Effector CD8-positive, alpha-beta T cell (primary cell): ENCODE results near the gene ADAMTS20.
"Not testable (repeated sequence)": the region's sequence is repeated elsewhere in the genome, so short reads cannot be mapped to it uniquely, and the experiment has no call there.

Source experiments
- DNase-seq: peaks from one replicate; lab custom pipeline; 2025; lab: John Stamatoyannopoulos, UW
- total RNA-seq, 4 experiments: gene quantifications; one replicate each; lab custom pipeline; 2026; lab: John Stamatoyannopoulos, UW

ADAMTS20 gene
- 0 to 0.36 (median 0.15) reads per million in 4 experiments for total RNA-seq

DNA sequence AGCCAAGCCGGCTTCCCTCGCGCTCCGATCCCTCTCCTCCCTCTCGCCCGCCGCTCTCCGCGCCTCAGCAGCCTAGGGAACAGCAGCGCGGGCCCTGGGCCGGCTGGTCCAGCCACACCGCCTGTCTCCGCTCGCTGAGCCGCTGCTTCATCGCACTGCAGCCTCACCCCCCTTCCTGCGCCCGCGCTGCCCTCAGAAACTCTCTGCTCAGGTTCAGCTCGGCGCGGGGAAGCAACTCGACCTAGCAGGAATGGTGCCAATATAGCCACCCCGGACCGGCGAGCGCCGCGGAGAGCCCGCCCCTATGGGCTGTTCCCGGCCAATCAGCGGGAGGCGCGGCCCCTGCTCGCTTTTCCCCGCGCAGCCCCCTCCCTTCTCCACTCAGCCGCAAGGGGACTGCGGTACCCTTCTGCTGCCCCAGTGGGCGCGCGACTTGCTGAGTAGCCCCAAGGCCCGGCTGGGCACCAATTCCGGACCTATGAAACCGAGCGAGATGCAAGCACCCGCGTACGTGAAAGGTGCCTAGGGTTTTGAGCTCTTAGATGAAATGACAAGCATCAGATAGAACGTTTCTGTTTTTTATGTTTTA, at the start of gene ADAMTS20:
Gene ADAMTS20, minus strand, starts transcription at position 233 of the 589 bp plus-strand sequence. CDS start 282 bp downstream, outside the sequence.
- no peak for DNase-seq

GRCh38 chr12:43599708-43600107, 47.7 kb upstream of the ADAMTS20 start:
- no peak for DNase-seq

DNA sequence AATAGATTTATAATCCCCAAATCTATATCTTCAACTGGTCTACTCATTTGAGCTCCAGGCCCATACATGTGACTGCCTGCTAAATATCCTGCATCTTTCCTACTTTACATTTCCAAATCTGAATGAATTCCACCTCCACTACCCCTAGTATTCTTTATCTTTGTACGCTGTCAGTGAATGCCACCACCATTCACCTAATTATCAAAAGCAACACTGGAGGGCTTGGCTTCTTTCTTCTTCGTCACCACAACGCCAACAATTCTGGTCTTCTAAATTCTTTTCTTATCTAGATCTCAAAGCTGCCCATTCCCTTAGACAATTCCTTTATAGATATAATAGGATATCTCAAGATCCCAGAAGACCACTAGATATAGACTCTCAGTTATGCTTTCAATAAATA, 47.1 kb upstream of the ADAMTS20 start:
- no peak for DNase-seq

DNA sequence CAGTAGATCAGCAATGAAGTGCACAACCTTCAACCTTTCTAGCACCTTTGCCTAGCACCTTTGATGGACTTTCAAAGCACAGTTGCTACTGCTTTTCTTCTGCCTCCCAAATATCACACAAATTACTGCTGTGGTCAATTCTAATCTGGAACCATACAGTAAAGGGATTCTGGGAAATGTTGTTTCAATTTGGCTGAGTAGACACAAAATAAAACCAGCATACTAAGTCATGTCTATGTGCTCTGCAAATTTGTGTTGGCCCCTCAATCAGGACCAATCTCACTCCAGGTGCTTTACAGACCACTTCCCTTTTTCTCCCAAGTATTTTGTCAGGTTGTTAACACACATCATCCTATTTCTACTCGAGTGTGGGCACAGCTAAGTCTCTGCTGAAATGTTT, 38.3 kb upstream of the ADAMTS20 start:
- DNase-seq: no peak

DNA sequence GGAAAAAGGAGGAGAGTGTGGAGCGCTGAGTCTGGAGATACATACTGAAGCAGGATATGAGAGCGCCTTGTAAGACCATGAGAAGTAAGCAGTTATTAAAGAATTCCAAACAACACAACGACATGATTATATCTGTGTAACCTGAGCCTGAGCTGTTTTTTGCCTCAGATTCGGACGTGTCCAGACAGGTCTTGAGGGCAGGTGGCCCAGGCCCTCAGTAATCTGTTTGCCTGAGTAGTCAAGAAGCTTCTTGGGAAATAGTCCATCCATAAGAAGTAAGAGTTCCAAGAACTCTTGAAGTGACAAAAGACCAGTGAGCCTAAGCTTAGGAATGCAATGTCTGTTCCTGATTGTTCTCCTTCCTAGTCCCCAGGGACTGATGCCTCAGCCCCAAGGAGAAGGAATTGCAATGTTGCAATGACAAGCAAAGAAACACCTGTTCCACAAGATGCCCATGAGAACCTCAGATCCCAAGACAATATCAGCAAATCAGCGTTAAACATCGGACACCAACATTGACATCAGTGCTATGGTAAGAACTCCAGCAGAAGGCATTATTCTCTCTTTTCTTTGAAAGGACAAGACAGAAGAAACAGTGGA, 34.7 kb upstream of the ADAMTS20 start:
- DNase-seq: no peak

- no peak for DNase-seq
Measured at GRCh38 chr12:43585676-43586075, 33.7 kb upstream of the ADAMTS20 start.

GRCh38 chr12:43580601-43581000, 28.6 kb upstream of the ADAMTS20 start:
- DNase-seq: no peak

- DNase-seq: no peak
Measured at GRCh38 chr12:43579206-43579605, 27.2 kb upstream of the ADAMTS20 start.

DNA sequence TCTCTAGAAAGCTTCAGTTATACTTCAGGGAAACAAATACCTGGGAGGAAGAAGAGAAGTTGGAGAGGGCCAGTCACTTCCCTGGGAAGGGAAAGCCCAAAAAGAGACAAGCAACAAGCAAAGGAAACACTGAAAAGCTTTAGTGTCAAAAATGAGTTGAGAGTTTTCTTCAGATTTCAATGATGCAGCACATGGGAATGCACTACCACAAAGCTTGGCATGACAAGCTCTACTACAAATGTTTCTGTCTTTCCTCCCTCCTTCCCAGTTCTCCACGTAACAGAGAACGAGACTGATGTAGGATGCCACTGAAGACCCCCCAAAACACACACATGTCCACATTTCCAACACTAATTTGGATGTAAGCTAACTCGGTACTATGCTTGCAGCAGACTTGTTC, 26.8 kb upstream of the ADAMTS20 start:
- no peak for DNase-seq

- no peak for DNase-seq
Measured at GRCh38 chr12:43577381-43577780, 25.4 kb upstream of the ADAMTS20 start.

- no peak for DNase-seq
Measured at GRCh38 chr12:43576162-43576561, 24.2 kb upstream of the ADAMTS20 start.

DNA sequence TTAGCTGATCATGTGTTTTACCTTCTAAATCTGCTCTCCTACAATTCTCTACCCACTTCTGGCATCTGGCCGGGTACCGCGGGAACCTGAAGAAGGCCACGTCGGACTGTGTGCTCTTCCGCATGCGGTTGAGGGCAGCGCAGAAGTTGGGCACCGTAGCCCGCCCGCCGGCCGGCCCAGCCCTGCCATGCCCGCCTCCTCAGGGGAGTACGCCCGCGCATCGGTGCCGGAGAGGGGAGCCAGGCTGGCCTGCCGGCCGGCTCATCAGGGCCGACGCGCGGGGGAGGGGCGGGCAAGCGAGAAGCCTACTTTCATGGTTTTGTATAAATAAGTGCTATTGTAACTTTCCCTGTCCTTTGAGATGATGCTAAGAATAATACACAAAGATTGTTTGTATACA, 19.9 kb upstream of the ADAMTS20 start:
- DNase-seq: no peak

DNA sequence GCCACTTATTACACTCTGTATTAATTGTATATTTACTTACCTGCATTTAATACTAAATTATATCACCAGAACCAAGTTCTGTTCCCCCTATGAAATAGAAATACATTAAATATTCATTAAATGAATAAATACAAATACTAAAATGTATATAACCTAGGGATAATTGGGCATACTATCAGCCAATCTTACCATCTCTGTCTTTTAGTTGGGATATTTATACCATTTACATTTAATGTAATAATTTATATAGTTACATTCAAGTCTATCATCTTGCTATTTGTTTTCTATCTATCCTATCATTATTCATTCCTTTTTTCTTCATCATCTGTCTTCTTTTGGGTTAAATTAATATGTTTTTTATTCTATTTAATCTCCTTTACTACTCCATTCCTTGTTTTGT, 4.1 kb upstream of the ADAMTS20 start:
- no peak for DNase-seq

- no peak for DNase-seq
Measured at GRCh38 chr12:43551279-43551970, 578 bp downstream of the ADAMTS20 start.

DNA sequence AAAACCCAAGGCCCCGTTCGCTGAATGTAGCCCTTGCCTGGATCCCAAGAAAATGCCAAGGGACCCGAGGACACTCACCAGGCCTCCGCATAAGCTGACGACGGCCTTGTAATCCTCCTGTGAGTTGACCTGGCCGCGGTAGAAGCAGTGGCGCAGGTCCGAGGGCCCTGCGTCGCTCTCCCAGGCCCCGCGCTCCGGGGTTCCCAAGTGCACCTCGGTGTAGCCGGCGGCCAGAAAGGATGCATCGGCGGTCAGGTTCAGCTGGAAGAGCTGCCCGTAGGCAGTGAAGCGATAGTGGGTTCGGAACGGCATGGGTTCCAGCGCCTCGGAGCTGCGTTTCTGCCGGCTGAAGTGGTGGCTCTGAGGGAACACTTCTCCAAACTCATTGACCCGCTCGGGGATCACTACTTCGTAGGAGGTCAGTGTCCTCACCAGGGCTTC, 1.2 kb downstream of the ADAMTS20 start:
- no peak for DNase-seq

DNA sequence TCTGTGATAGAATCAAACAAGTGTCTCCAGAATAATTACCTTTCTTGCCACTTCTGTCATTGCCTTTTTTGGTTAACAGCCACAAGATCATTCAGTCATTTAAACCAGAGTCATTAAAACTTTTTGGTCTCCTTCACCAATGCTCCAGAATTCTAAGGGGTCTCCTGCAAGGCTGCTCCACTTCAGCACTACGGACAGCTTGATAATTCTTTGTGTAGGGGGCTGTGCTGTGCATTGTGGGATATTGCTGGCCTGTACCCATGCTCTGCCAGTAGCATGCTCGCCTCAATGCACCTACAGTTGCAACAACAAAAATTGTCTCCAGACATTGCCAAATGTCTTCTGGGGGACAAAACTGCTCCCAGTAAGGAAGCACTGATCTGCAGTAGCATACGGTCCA, 7.3 kb downstream of the ADAMTS20 start:
- DNase-seq: no peak

DNA sequence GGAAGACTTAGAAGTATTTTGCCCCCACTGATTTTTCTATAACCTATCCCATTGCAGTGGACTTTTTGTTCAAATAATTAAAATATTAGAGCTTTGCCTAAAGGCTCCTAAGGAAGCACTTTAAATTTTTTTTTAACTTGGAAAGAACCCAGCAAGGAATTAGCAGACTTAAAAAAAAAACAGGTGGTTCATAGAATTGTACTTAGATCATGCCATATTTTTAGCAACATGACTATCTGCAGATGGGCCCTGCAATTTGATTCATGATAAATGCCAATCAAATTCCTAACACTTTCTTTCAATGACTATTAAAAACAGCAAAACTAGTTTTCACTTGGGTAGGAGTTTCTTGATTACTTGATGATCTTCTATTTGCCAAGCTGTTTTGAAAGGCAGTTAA, 11.5 kb downstream of the ADAMTS20 start:
- DNase-seq: no peak

DNA sequence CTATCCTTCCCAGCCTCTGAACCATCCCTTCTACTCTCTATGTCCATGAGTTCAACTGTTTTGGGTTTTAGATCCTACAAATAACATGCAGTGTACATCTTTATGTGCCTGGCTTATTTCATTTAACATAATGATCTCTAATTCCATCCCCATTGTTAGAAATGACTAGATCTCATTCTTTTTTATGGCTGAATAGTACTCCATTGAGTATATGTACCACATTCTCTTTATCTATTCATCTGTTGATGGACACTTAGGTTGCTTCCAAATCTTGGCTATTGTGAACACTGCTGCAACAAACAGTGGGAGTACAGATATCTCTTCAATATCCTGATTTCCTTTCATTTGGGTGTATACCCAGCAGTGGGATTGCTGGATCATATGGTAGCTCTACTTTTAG, 14.3 kb downstream of the ADAMTS20 start:
- not testable (repeated sequence) for DNase-seq

- no peak for DNase-seq
Measured at GRCh38 chr12:43516045-43516444, 36.0 kb downstream of the ADAMTS20 start.

GRCh38 chr12:43501703-43502102, 50.3 kb downstream of the ADAMTS20 start:
- no peak for DNase-seq

GRCh38 chr12:43493261-43493797, 58.7 kb downstream of the ADAMTS20 start:
- DNase-seq: no peak

- no peak for DNase-seq
Measured at GRCh38 chr12:43482311-43483085, 69.5 kb downstream of the ADAMTS20 start.
